RWPE2 (cell line): ENCODE data around the gene DEXI.
A peak's percentile ranks its signal among the peaks of the same experiment; 100 is the strongest.

Experiments used
- ATAC-seq: fragments of 200-7000 bp; cut with Tn5 transposase; 3 replicates; pipeline ENCODE4 v1.9.1; 2021; ENCODE audit warnings: low read depth
- DNase-seq: peaks from one replicate; pipeline ENCODE4 v3.0.0-alpha.2; 2020; ENCODE audit warnings: low spot score
- H3K27ac ChIP-seq: fragments of 450-650 bp; 2 replicates; pipeline ENCODE4 v1.5.1; 2017; ENCODE audit warnings: mild to moderate bottlenecking; ENCODE audit not compliant: poor library complexity, severe bottlenecking
- H3K27me3 ChIP-seq: fragments of 250-450 bp; sonication (Bioruptor Pico); 2 replicates; pipeline ENCODE4 v1.5.1; 2021; ENCODE audit warnings: mild to moderate bottlenecking, moderate library complexity; ENCODE audit not compliant: insufficient read depth, poor library complexity, severe bottlenecking
- H3K36me3 ChIP-seq: fragments of 250-450 bp; sonication (Bioruptor Pico); 2 replicates; pipeline ENCODE4 v1.5.1; 2020; ENCODE audit warnings: low read depth, mild to moderate bottlenecking, moderate library complexity
- H3K4me1 ChIP-seq: fragments of 250-450 bp; sonication (Bioruptor Pico); 2 replicates; pipeline ENCODE4 v1.5.1; 2021; ENCODE audit warnings: mild to moderate bottlenecking, moderate library complexity; ENCODE audit not compliant: insufficient read depth, poor library complexity, severe bottlenecking
- H3K4me3 ChIP-seq: fragments of 250-450 bp; sonication (Bioruptor Pico); 2 replicates; pipeline ENCODE4 v1.5.1; 2021; ENCODE audit warnings: mild to moderate bottlenecking, moderate library complexity; ENCODE audit not compliant: severe bottlenecking
- H3K9me3 ChIP-seq: fragments of 250-450 bp; sonication (Bioruptor Pico); 2 replicates; pipeline ENCODE4 v1.5.1; 2021; ENCODE audit warnings: mild to moderate bottlenecking, moderate library complexity; ENCODE audit not compliant: severe bottlenecking
- CTCF ChIP-seq: fragments of 450-650 bp; IDR thresholded peaks from one replicate; pipeline ENCODE4 v1.5.1; 2017; ENCODE audit warnings: mild to moderate bottlenecking, moderate library complexity; ENCODE audit not compliant: poor library complexity, severe bottlenecking

The DEXI gene

GRCh38 chr16:10982465-10983150 lies 40.3 kb upstream of the DEXI start:
- Histone ChIP-seq H3K4me3 (no peak overlapping the region), H3K27ac (no peak overlapping the region), H3K27me3 (no peaks in the 10 kb centered on the region), H3K9me3 (no peaks in the 10 kb centered on the region), H3K4me1 (peaks cover 12% of the 10 kb centered on the region), H3K36me3 (peaks cover 16% of the 10 kb centered on the region)
- no peak for TF ChIP-seq CTCF
- DNase-seq (no peak), ATAC-seq (no peak)

GRCh38 chr16:10981697-10982216 lies 39.5 kb upstream of the DEXI start:
- ATAC-seq, result peak; percentile 54; the same call in 2 of the 3 replicates
- no peak overlapping the region for H3K4me3 ChIP-seq
- TF ChIP-seq CTCF, result peak; percentile 62
- H3K27me3 ChIP-seq, result no peaks in the 10 kb centered on the region
- H3K9me3 ChIP-seq, result no peaks in the 10 kb centered on the region
- no peak for DNase-seq
- no peak overlapping the region for H3K27ac ChIP-seq
- peaks cover 12% of the 10 kb centered on the region for H3K4me1 ChIP-seq
- peaks cover 16% of the 10 kb centered on the region for H3K36me3 ChIP-seq

GRCh38 chr16:10980813-10981212 lies 38.5 kb upstream of the DEXI start:
- ATAC-seq (no peak), DNase-seq (no peak)
- no peak overlapping the region for H3K4me3 ChIP-seq
- H3K27ac ChIP-seq, result peak overlapping the region; percentile 44
- H3K36me3 ChIP-seq, result peaks cover 18% of the 10 kb centered on the region
- H3K4me1 ChIP-seq, result peaks cover 12% of the 10 kb centered on the region
- H3K9me3 ChIP-seq, result no peaks in the 10 kb centered on the region
- no peaks in the 10 kb centered on the region for H3K27me3 ChIP-seq
- TF ChIP-seq CTCF, result no peak

GRCh38 chr16:10979717-10980601 lies 37.7 kb upstream of the DEXI start:
- Histone ChIP-seq H3K4me1 (peaks cover 12% of the 10 kb centered on the region), H3K9me3 (no peaks in the 10 kb centered on the region), H3K4me3 (no peak overlapping the region), H3K36me3 (peaks cover 22% of the 10 kb centered on the region), H3K27me3 (no peaks in the 10 kb centered on the region), H3K27ac (peak overlapping the region; percentile 44)
- ATAC-seq (peak; percentile 95), DNase-seq (peak; percentile 80)
- TF ChIP-seq CTCF, result no peak
